Hepatocyte (in vitro differentiated cells): ENCODE results near the gene PRR3. TPM values are rescaled to one million over a fixed set of nuclear protein-coding genes. Genes with fewer than 3 reads are reported as not detected.

Experiments used
- DNase-seq: peaks from one replicate; pipeline ENCODE4 v3.0.0-alpha.2; 2016; ENCODE audit warnings: low spot score
- H2AFZ ChIP-seq: fragments of 200-600 bp; sonication (generic); 2 replicates; pipeline ENCODE4 v1.6.0; 2016; ENCODE audit warnings: antibody characterized with exemption, mild to moderate bottlenecking
- H3K27ac ChIP-seq: fragments of 200-600 bp; sonication (generic); 2 replicates; pipeline ENCODE4 v1.5.1; 2016; ENCODE audit warnings: mild to moderate bottlenecking
- H3K27me3 ChIP-seq: fragments of 200-600 bp; sonication (generic); 2 replicates; pipeline ENCODE4 v1.6.1; 2016
- H3K36me3 ChIP-seq: fragments of 200-600 bp; sonication (generic); replicated peaks from 2 replicates; pipeline ENCODE4 v1.5.1; 2016; ENCODE audit warnings: low read depth; ENCODE audit not compliant: insufficient read depth
- H3K4me1 ChIP-seq: fragments of 200-600 bp; sonication (generic); 2 replicates; pipeline ENCODE4 v1.5.1; 2016; ENCODE audit warnings: mild to moderate bottlenecking, moderate library complexity; ENCODE audit not compliant: insufficient read depth
- H3K4me2 ChIP-seq: fragments of 200-600 bp; sonication (generic); 2 replicates; pipeline ENCODE4 v1.6.0; 2016
- H3K4me3 ChIP-seq: fragments of 200-600 bp; sonication (generic); 2 replicates; pipeline ENCODE4 v1.5.1; 2016; ENCODE audit warnings: mild to moderate bottlenecking
- H3K79me2 ChIP-seq: fragments of 200-600 bp; sonication (generic); 2 replicates; pipeline ENCODE4 v1.6.0; 2017; ENCODE audit warnings: mild to moderate bottlenecking
- H3K9me2 ChIP-seq: fragments of 200-600 bp; sonication (generic); replicated peaks from 2 replicates; pipeline ENCODE4 v1.6.0; 2017; ENCODE audit warnings: mild to moderate bottlenecking; ENCODE audit not compliant: insufficient read depth
- H3K9me3 ChIP-seq: fragments of 200-600 bp; sonication (generic); 2 replicates; pipeline ENCODE4 v1.5.1; 2016; ENCODE audit warnings: low read depth, mild to moderate bottlenecking
- H4K20me1 ChIP-seq: fragments of 200-600 bp; sonication (generic); 2 replicates; pipeline ENCODE4 v1.6.0; 2016; ENCODE audit warnings: mild to moderate bottlenecking; ENCODE audit not compliant: insufficient read depth, poor library complexity, severe bottlenecking
- EZH2 ChIP-seq: fragments of 200-600 bp; sonication (generic); IDR thresholded peaks from 2 replicates; pipeline ENCODE4 v1.6.1; 2016; ENCODE audit warnings: antibody characterized with exemption, mild to moderate bottlenecking, borderline replicate concordance
- EZH2phosphoT487 ChIP-seq: fragments of 200-600 bp; sonication (generic); IDR thresholded peaks from one replicate; pipeline ENCODE4 v1.6.1; 2018; ENCODE audit warnings: antibody characterized with exemption, mild to moderate bottlenecking, low read depth, moderate library complexity; ENCODE audit not compliant: unreplicated experiment, severe bottlenecking
- WGBS: methylation state at CpG from one replicate; pipeline ENCODE4 v1.1.6; 2016; ENCODE audit warnings: low lambda C conversion rate; ENCODE audit errors: missing lambda C conversion rate; 5-methylcytosine and 5-hydroxymethylcytosine counted together
- polyA plus RNA-seq: library from polyadenylated mRNA; unstranded; fragments of >200 nt; fragmentation: Nextera tagmentation; extraction: Ambion mirVana; gene quantifications from 2 replicates; pipeline ENCODE4 v1.2.1, GENCODE V29; 2016
- total RNA-seq: library from RNA; depleted of rRNA; stranded (reverse); fragments of >200 nt; gene quantifications from 2 replicates; pipeline ENCODE4 v1.2.3, GENCODE V29; 2014
- TF ChIP-seq, protein P1 (sequence below): fragments of 200-600 bp; sonication (generic); IDR thresholded peaks from 2 replicates; pipeline ENCODE4 v1.5.1; 2016; ENCODE audit warnings: antibody characterized with exemption, mild to moderate bottlenecking; ENCODE audit not compliant: poor library complexity

Gene PRR3
- total and polyA plus RNA-seq, 2 experiments from 2014 or later, result 7.8 to 10.1 TPM

DNA sequence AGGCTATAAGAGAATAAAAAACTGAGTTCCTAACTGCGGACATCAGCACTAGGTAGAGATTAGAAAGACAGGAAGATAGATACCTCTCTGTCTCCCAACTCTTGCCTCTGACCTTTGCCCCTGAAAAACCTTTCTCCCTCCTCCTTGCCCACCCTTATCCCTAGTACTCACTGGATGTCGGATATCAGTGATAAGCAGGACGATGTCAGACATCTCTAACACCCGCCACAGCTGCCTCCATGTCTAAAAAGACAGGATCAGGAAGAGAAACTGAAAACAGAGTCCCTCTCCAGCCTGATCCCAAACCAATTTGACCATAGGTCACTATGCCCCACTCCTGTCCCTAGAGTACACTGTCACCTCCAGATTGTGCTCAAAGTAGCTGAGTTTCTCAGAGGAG lies 2.7 kb upstream of the PRR3 start:
- H3K9me2 ChIP-seq, result no peaks in the 10 kb centered on the region
- H3K79me2 ChIP-seq, result peaks cover 39% of the 10 kb centered on the region
- no peak for DNase-seq
- no peak overlapping the region for H3K4me3 ChIP-seq
- no peaks in the 10 kb centered on the region for H3K9me3 ChIP-seq
- 96% methylated on average over 4 of the region's 4 CpGs for WGBS
- peaks cover 15% of the 10 kb centered on the region for H4K20me1 ChIP-seq
- peaks cover 13% of the 10 kb centered on the region for H3K4me1 ChIP-seq
- no peak overlapping the region for H2AFZ ChIP-seq
- peak overlapping the region; percentile 92 for H3K4me2 ChIP-seq
- H3K36me3 ChIP-seq, result no peaks in the 10 kb centered on the region
- H3K27me3 ChIP-seq, result no peaks in the 10 kb centered on the region
- no peak overlapping the region for H3K27ac ChIP-seq
- TF ChIP-seq, protein P1, sequence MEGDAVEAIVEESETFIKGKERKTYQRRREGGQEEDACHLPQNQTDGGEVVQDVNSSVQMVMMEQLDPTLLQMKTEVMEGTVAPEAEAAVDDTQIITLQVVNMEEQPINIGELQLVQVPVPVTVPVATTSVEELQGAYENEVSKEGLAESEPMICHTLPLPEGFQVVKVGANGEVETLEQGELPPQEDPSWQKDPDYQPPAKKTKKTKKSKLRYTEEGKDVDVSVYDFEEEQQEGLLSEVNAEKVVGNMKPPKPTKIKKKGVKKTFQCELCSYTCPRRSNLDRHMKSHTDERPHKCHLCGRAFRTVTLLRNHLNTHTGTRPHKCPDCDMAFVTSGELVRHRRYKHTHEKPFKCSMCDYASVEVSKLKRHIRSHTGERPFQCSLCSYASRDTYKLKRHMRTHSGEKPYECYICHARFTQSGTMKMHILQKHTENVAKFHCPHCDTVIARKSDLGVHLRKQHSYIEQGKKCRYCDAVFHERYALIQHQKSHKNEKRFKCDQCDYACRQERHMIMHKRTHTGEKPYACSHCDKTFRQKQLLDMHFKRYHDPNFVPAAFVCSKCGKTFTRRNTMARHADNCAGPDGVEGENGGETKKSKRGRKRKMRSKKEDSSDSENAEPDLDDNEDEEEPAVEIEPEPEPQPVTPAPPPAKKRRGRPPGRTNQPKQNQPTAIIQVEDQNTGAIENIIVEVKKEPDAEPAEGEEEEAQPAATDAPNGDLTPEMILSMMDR, result no peak
- no peak for TF ChIP-seq EZH2phosphoT487
- TF ChIP-seq EZH2, result no peak

DNA sequence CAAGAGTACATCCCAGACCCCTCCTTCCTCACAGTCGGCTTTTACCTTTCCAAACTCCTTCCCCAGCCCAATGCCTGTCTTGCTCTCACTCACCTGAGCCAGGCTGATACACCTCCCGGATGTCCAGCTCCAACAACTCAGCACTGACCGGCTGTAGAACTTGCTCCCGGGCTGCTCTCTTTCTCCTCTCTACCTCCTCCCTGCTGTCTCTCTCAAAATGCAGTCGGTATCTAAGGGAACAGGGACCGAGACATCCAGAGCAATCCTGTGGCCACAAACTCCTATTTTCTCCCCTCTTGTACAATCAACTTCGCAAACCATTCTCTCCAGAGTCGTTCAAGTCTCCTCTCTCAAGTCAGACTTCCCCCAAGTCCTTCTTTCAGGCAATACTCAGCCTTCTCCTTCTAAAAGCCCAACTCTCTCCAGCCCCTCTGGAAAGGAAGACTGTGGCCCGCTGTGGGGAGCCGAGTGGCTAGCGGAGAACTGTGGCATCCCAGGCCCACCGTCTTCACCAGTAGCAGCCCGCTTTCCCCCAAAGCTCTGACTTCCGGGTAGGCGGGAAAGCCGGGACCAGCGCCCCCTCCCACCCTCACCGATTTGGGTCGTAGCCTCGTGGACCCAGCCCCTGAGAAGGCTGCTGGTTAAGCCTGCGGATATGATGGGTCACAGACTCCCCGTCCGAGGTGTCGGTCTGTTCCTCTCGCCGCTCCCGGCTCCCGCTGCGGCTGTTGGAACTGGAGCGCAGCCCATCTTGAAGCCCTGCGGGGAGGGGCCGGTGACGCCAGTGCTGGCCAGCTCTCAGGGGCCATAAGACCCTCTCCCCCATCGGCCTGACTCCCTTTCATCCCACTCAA lies 1.9 kb upstream of the PRR3 start:
- 12% methylated on average over 29 of the region's 34 CpGs for WGBS
- DNase-seq, result peak; percentile 77
- H3K9me2 ChIP-seq, result no peaks in the 10 kb centered on the region

DNA sequence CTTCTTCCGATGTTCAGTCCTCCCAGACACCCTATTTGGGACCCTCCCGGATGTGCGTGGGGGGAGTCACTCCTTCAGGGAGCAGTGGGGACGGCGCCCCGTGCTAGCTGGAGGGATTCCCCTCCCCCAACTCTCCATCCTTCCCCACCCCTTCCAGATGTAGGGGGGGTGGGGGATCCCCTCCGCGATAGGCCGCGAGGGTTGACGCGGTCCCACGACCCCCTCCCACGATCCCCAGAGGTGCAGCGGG lies 1.4 kb upstream of the PRR3 start:
- no peaks in the 10 kb centered on the region for H3K9me2 ChIP-seq
- TF ChIP-seq EZH2phosphoT487, result no peak
- TF ChIP-seq, protein P1, result no peak
- TF ChIP-seq EZH2, result no peak
- H3K4me3 ChIP-seq, result peak overlapping the region; percentile 79
- peaks cover 15% of the 10 kb centered on the region for H4K20me1 ChIP-seq
- peak overlapping the region; percentile 92 for H3K4me2 ChIP-seq
- H3K4me1 ChIP-seq, result peaks cover 13% of the 10 kb centered on the region
- H2AFZ ChIP-seq, result peak overlapping the region; percentile 83
- H3K36me3 ChIP-seq, result no peaks in the 10 kb centered on the region
- WGBS, result 0% methylated on average over 5 of the region's 15 CpGs
- peak overlapping the region; percentile 100 for H3K27ac ChIP-seq
- H3K27me3 ChIP-seq, result no peaks in the 10 kb centered on the region
- peaks cover 47% of the 10 kb centered on the region for H3K79me2 ChIP-seq
- no peak for DNase-seq
- no peaks in the 10 kb centered on the region for H3K9me3 ChIP-seq

More for the DNA sequence above, 1.9 kb upstream of the PRR3 start:
- TF ChIP-seq, protein P1, result no peak
- TF ChIP-seq EZH2 (no peak), EZH2phosphoT487 (no peak)
- Histone ChIP-seq H3K4me1 (peaks cover 13% of the 10 kb centered on the region), H2AFZ (peak overlapping the region; percentile 83), H3K4me2 (peak overlapping the region; percentile 92), H3K36me3 (no peaks in the 10 kb centered on the region), H3K9me3 (no peaks in the 10 kb centered on the region), H3K79me2 (peaks cover 46% of the 10 kb centered on the region), H3K4me3 (peak overlapping the region; percentile 79), H3K27ac (peak overlapping the region; percentile 100), H3K27me3 (no peaks in the 10 kb centered on the region), H4K20me1 (peaks cover 15% of the 10 kb centered on the region)
